ENCODE results near the gene SCFD2. TPM values are rescaled to one million over a fixed set of nuclear protein-coding genes. Genes with fewer than 3 reads are reported as not detected.

Gene SCFD2
- total and polyA plus RNA-seq, 2 of the 8 experiments (the other 6 are each of a cell fraction or from before 2014, with no cell fraction given), result 6.2 to 10.2 TPM

DNA sequence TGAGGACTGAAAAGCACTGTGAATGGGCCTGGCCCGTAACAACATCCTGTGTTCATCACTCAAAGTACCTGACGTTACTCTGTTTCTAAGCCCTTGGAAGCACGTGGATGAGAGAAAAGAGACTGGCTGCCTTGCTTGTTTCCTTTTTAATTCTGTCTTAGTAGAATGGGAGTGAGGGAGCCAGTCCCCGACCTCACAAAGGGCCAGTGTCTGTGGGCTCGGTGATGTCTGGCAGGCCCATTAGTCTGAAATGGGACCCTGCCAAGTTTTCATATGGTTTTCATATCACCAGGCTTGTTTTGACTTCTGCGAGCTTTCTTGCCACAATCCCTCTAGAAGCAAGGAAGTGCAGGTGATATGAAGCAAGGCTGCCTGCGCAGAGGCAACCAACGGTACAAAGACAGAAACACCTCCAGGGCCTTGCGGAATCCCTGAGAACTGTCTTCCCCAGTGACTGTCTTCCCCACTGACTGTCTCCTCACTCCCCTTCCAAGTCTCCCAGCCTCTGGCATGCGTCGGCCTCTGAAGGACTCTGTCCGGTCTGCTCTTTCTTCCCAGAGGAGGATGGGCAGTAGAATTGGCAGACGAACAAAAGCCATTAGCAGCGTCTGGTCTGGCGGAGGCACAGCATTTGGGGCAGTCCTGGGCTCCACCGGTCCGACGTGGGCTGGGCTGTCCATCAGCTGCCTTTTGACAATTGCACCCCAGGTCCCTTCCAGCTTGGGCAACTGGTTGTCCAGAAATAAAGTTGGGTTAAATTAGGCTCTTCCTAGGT is 524.0 kb downstream of the SCFD2 start (continued):
- TF ChIP-seq HDAC2 (IDR thresholded peaks at IDR 0.05; ENCODE audit: borderline replicate concordance in 1 of 2, low read depth in 2 of 2, low read length in 2 of 2) (no peak), SP4 (IDR thresholded peaks at IDR 0.05; ENCODE audit: low read length) (no peak), YY1 (IDR thresholded peaks at IDR 0.05; ENCODE audit: low read depth, low read length) (no peak), JUND (IDR thresholded peaks at IDR 0.05; ENCODE audit: low read length) (no peak), SUZ12 (IDR thresholded peaks at IDR 0.05; ENCODE audit: low read length) (no peak), CREB1 (IDR thresholded peaks at IDR 0.05) (no peak), NANOG (IDR thresholded peaks at IDR 0.05; ENCODE audit: insufficient read depth, low read depth, low read length, poor library complexity, severe bottlenecking) (no peak)
- TF ChIP-seq, protein P1, sequence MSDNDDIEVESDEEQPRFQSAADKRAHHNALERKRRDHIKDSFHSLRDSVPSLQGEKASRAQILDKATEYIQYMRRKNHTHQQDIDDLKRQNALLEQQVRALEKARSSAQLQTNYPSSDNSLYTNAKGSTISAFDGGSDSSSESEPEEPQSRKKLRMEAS (IDR thresholded peaks at IDR 0.05), result no peak
- TF ChIP-seq, protein P2, sequence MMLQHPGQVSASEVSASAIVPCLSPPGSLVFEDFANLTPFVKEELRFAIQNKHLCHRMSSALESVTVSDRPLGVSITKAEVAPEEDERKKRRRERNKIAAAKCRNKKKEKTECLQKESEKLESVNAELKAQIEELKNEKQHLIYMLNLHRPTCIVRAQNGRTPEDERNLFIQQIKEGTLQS (IDR thresholded peaks at IDR 0.05; ENCODE audit: insufficient read depth, low read depth, low read length), result no peak

All from H1 (cell line).